Panc1 (cell line): ENCODE measurements around the gene KDM7A. TPM values are rescaled to one million over a fixed set of nuclear protein-coding genes. Genes with fewer than 3 reads are reported as not detected.

Experiments
- ATAC-seq: fragments of 200-7000 bp; cut with Tn5 transposase; 2 replicates; pipeline ENCODE4 v1.9.1; 2020; ENCODE audit warnings: mild to moderate bottlenecking, moderate library complexity
- BruUV-seq: library from RNA; stranded (reverse); fragments of 400-500 nt; replicated peaks from 2 replicates; lab custom pipeline; 2021; lab: Mats Ljungman, UMichigan
- CTCF ChIA-PET: fragments of 300-600 bp; sonication (Branson Sonifier 250); formaldehyde crosslinking; loops from one replicate; lab custom pipeline; 2022; ENCODE audit warnings: antibody characterized with exemption; lab: Charles Lee
- POLR2A ChIA-PET: fragments of 300-600 bp; sonication (Branson Sonifier 250); formaldehyde crosslinking; loops from one replicate; lab custom pipeline; 2022; ENCODE audit warnings: antibody characterized with exemption; lab: Charles Lee
- DNase-seq: peaks from one replicate; pipeline ENCODE4 v3.0.0-alpha.2; 2010; ENCODE audit warnings: low read depth, low spot score
- H3K27ac ChIP-seq: 2 replicates; pipeline ENCODE4 v1.5.1; 2011; ENCODE audit warnings: mild to moderate bottlenecking, low read length, inconsistent platforms
- H3K27me3 ChIP-seq: fragments of 200-500 bp; sonication (Bioruptor generic); 2 replicates; pipeline ENCODE4 v1.6.0; 2014; ENCODE audit warnings: low read length, inconsistent platforms; ENCODE audit not compliant: control insufficient read depth, insufficient read depth
- H3K36me3 ChIP-seq: fragments of 200-500 bp; sonication (Bioruptor generic); 2 replicates; pipeline ENCODE4 v1.5.1; 2014; ENCODE audit warnings: inconsistent platforms, mild to moderate bottlenecking, low read length, moderate library complexity; ENCODE audit not compliant: control insufficient read depth, insufficient read depth
- H3K4me1 ChIP-seq: 2 replicates; pipeline ENCODE4 v1.5.1; 2011; ENCODE audit warnings: inconsistent platforms, mild to moderate bottlenecking, low read length, moderate library complexity; ENCODE audit not compliant: control insufficient read depth, insufficient read depth
- H3K4me3 ChIP-seq, 2 experiments: 2 replicates each; pipeline ENCODE4 v1.5.1; 2011 to 2012; ENCODE audit warnings: low read depth in 2 of 2, low read length in 2 of 2, mild to moderate bottlenecking in 2 of 2, inconsistent platforms in 1 of 2, moderate library complexity in 1 of 2
- H3K9me3 ChIP-seq: fragments of 200-500 bp; sonication (Bioruptor generic); 2 replicates; pipeline ENCODE4 v1.5.1; 2014; ENCODE audit warnings: low read depth, mild to moderate bottlenecking, inconsistent platforms, low read length, moderate library complexity; ENCODE audit not compliant: control insufficient read depth, insufficient read depth
- POLR2AphosphoS5 ChIP-seq: IDR thresholded peaks from 2 replicates; pipeline ENCODE4 v1.6.1; 2012; ENCODE audit warnings: mild to moderate bottlenecking, low read depth, low read length, moderate library complexity
- SIN3A ChIP-seq: IDR thresholded peaks from 2 replicates; pipeline ENCODE4 v1.6.1; 2012; ENCODE audit warnings: low read depth, mild to moderate bottlenecking, low read length, moderate library complexity, borderline replicate concordance; ENCODE audit not compliant: insufficient read depth
- TCF7L2 ChIP-seq: IDR thresholded peaks from 2 replicates; pipeline ENCODE4 v1.6.1; 2011; ENCODE audit warnings: mild to moderate bottlenecking, low read depth, low read length, inconsistent platforms
- in situ Hi-C: cut with HindIII; loops from 2 replicates; pipeline ENCODE4 v1.10.0; 2016; ENCODE audit warnings: low sequenced_read_pairs, low pct_unique_long_range_greater_than_20kb
- intact Hi-C: fragments of 100-400 bp; cut with micrococcal nuclease; formaldehyde crosslinking; loops from one replicate; pipeline ENCODE4 v1.10.0; 2022; ENCODE audit not compliant: unreplicated experiment
- total RNA-seq: library from RNA; stranded (reverse); gene quantifications from one replicate; pipeline ENCODE4 v1.2.1, GENCODE V29; 2021; ENCODE audit not compliant: unreplicated experiment
- TF ChIP-seq, protein P1 (sequence below), 2 experiments: IDR thresholded peaks; 2 replicates each; pipeline ENCODE4 v1.6.1; 2011 to 2012; ENCODE audit warnings: low read depth in 2 of 2, control low read depth in 1 of 2, low read length in 1 of 2, mild to moderate bottlenecking in 1 of 2, moderate library complexity in 1 of 2; ENCODE audit not compliant: insufficient read depth in 1 of 2
- TF ChIP-seq, protein P2 (sequence below): fragments of 450-650 bp; IDR thresholded peaks from 2 replicates; pipeline ENCODE4 v1.5.1; 2017; ENCODE audit warnings: mild to moderate bottlenecking

Gene KDM7A
- total RNA-seq, 1 experiment from 2014 or later = 3.6 TPM

DNA sequence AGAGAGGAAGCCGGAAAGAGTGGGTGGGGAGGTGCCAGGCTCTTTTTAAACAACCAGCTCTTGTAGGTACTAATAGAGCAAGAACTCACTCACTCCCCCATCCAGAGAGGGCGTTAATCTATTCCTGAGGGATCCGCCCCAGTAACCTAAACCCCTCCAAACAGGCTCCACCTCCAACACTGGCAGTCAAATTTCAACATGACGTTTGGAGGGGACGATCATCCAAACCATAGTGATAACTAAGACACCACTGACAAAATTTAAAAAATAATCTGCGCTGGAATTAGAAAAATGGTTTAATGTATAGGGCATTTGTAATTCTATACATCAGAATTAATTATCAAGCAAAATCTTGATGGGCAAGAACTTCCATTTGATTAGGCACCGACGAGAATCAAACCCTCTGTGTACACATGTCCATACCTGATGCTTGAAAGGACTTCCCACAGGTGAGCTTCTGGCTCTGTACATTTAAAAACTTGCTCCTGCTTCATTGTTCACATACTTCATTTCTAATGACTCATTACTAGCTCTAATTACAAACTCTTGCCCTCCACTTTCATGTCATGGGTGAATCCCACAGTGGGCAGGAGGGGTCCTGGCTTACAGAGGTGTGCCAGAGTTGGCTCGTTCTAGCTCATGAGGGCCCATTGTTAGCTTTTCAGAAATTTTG is 20.6 kb upstream of the KDM7A start:
- intact Hi-C loops (no loop called here), in situ Hi-C loops (no loop called here)
- no peak for ATAC-seq
- ChIA-PET POLR2A (interaction anchor here (0.5 to 0.6 kb wide), 2 partner anchors 19 to 413 kb away, joined by 3 to 6 read pairs; no protein-coding TSS in a partner anchor), CTCF (no interaction called here)
- Histone ChIP-seq H3K36me3 (no peaks in the 10 kb centered on the region), H3K9me3 (no peaks in the 10 kb centered on the region), H3K4me3 (no peak overlapping the region), H3K27ac (no peak overlapping the region), H3K27me3 (no peaks in the 10 kb centered on the region), H3K4me1 (no peaks in the 10 kb centered on the region)
- no peak for DNase-seq
- TF ChIP-seq TCF7L2 = no peak
- TF ChIP-seq POLR2AphosphoS5 = no peak
- TF ChIP-seq, protein P1, sequence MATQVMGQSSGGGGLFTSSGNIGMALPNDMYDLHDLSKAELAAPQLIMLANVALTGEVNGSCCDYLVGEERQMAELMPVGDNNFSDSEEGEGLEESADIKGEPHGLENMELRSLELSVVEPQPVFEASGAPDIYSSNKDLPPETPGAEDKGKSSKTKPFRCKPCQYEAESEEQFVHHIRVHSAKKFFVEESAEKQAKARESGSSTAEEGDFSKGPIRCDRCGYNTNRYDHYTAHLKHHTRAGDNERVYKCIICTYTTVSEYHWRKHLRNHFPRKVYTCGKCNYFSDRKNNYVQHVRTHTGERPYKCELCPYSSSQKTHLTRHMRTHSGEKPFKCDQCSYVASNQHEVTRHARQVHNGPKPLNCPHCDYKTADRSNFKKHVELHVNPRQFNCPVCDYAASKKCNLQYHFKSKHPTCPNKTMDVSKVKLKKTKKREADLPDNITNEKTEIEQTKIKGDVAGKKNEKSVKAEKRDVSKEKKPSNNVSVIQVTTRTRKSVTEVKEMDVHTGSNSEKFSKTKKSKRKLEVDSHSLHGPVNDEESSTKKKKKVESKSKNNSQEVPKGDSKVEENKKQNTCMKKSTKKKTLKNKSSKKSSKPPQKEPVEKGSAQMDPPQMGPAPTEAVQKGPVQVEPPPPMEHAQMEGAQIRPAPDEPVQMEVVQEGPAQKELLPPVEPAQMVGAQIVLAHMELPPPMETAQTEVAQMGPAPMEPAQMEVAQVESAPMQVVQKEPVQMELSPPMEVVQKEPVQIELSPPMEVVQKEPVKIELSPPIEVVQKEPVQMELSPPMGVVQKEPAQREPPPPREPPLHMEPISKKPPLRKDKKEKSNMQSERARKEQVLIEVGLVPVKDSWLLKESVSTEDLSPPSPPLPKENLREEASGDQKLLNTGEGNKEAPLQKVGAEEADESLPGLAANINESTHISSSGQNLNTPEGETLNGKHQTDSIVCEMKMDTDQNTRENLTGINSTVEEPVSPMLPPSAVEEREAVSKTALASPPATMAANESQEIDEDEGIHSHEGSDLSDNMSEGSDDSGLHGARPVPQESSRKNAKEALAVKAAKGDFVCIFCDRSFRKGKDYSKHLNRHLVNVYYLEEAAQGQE (IDR thresholded peaks at IDR 0.05; ENCODE audit: insufficient read depth in 1 of 2, low read depth in 2 of 2, low read length in 1 of 2) = no peak
- no peak for TF ChIP-seq SIN3A
- TF ChIP-seq, protein P2, sequence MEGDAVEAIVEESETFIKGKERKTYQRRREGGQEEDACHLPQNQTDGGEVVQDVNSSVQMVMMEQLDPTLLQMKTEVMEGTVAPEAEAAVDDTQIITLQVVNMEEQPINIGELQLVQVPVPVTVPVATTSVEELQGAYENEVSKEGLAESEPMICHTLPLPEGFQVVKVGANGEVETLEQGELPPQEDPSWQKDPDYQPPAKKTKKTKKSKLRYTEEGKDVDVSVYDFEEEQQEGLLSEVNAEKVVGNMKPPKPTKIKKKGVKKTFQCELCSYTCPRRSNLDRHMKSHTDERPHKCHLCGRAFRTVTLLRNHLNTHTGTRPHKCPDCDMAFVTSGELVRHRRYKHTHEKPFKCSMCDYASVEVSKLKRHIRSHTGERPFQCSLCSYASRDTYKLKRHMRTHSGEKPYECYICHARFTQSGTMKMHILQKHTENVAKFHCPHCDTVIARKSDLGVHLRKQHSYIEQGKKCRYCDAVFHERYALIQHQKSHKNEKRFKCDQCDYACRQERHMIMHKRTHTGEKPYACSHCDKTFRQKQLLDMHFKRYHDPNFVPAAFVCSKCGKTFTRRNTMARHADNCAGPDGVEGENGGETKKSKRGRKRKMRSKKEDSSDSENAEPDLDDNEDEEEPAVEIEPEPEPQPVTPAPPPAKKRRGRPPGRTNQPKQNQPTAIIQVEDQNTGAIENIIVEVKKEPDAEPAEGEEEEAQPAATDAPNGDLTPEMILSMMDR = no peak
- no TSS peak for BruUV-seq

DNA sequence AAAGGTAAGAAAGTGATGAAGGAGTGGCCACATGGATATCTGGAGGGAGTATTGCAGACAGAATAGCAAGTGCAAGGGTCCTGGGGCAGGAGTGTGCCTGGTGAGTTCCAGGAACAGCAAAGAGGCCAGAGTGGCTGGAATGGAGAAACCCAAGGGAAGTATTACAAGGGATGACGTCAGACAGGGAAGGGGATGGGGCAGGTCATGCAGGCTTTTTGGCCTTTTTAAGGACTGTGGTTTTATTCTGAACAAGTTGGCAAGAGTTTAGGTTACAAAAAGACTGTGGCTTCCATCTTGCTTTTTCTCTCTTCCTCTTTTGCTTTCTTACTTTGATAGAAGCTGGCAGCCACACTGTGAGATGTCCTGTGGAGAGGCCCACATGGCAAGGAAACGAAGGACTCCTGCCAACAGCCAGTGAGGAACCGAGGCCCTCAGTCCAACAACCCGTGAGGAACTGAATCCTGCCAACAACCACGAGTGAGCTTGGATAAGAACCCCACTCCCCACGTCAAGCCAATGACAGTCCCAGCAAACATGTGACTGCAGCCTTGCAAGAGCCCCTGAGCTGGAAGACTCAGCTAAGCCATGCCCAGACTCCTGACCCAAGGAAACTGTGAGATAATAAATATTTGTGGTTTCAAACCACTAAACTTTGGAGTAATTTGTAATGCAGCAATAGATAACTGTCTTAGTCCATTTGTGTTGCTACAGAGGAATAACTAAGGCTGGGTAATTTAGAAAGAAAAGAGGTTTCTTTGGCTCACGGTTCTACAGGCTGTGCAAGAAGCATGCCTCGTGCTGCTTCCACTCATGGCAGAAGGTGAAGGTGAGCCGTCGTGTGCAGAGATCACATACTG is 19.8 kb upstream of the KDM7A start:
- in situ Hi-C loops (no loop called here), intact Hi-C loops (no loop called here)
- Histone ChIP-seq H3K4me1 (no peaks in the 10 kb centered on the region), H3K9me3 (no peaks in the 10 kb centered on the region), H3K4me3 (no peak overlapping the region), H3K27me3 (no peaks in the 10 kb centered on the region), H3K36me3 (no peaks in the 10 kb centered on the region), H3K27ac (no peak overlapping the region)
- ChIA-PET CTCF (no interaction called here), POLR2A (no interaction called here)
- no peak for ATAC-seq
- no peak for DNase-seq
- TF ChIP-seq TCF7L2 = no peak
- TF ChIP-seq, protein P2 = no peak
- no peak for TF ChIP-seq SIN3A
- no peak for TF ChIP-seq POLR2AphosphoS5
- TF ChIP-seq, protein P1 (IDR thresholded peaks at IDR 0.05; ENCODE audit: insufficient read depth in 1 of 2, low read depth in 2 of 2, low read length in 1 of 2) = no peak
- no TSS peak for BruUV-seq
